RWPE2 (cell line): Measurements from ENCODE around the gene TRIM2.

ENCODE experiments used
- ATAC-seq: fragments of 200-7000 bp; cut with Tn5 transposase; 3 replicates; pipeline ENCODE4 v1.9.1; 2021; ENCODE audit warnings: low read depth
- DNase-seq: peaks from one replicate; pipeline ENCODE4 v3.0.0-alpha.2; 2020; ENCODE audit warnings: low spot score
- H3K27ac ChIP-seq: fragments of 450-650 bp; 2 replicates; pipeline ENCODE4 v1.5.1; 2017; ENCODE audit warnings: mild to moderate bottlenecking; ENCODE audit not compliant: poor library complexity, severe bottlenecking
- H3K27me3 ChIP-seq: fragments of 250-450 bp; sonication (Bioruptor Pico); 2 replicates; pipeline ENCODE4 v1.5.1; 2021; ENCODE audit warnings: mild to moderate bottlenecking, moderate library complexity; ENCODE audit not compliant: insufficient read depth, poor library complexity, severe bottlenecking
- H3K36me3 ChIP-seq: fragments of 250-450 bp; sonication (Bioruptor Pico); 2 replicates; pipeline ENCODE4 v1.5.1; 2020; ENCODE audit warnings: low read depth, mild to moderate bottlenecking, moderate library complexity
- H3K4me1 ChIP-seq: fragments of 250-450 bp; sonication (Bioruptor Pico); 2 replicates; pipeline ENCODE4 v1.5.1; 2021; ENCODE audit warnings: mild to moderate bottlenecking, moderate library complexity; ENCODE audit not compliant: insufficient read depth, poor library complexity, severe bottlenecking
- H3K4me3 ChIP-seq: fragments of 250-450 bp; sonication (Bioruptor Pico); 2 replicates; pipeline ENCODE4 v1.5.1; 2021; ENCODE audit warnings: mild to moderate bottlenecking, moderate library complexity; ENCODE audit not compliant: severe bottlenecking
- H3K9me3 ChIP-seq: fragments of 250-450 bp; sonication (Bioruptor Pico); 2 replicates; pipeline ENCODE4 v1.5.1; 2021; ENCODE audit warnings: mild to moderate bottlenecking, moderate library complexity; ENCODE audit not compliant: severe bottlenecking
- CTCF ChIP-seq: fragments of 450-650 bp; IDR thresholded peaks from one replicate; pipeline ENCODE4 v1.5.1; 2017; ENCODE audit warnings: mild to moderate bottlenecking, moderate library complexity; ENCODE audit not compliant: poor library complexity, severe bottlenecking

Gene TRIM2

GRCh38 chr4:153375303-153375702, 171.1 kb downstream of the TRIM2 start:
- Histone ChIP-seq H3K4me1 (no peaks in the 10 kb centered on the region), H3K27me3 (no peaks in the 10 kb centered on the region), H3K4me3 (no peak overlapping the region), H3K36me3 (peaks cover 16% of the 10 kb centered on the region), H3K9me3 (no peaks in the 10 kb centered on the region), H3K27ac (no peak overlapping the region)
- no peak for ATAC-seq
- no peak for DNase-seq
- no peak for TF ChIP-seq CTCF

- peaks cover 3% of the 10 kb centered on the region; the same call in 1 of the 2 replicates for H3K36me3 ChIP-seq
- H3K4me1 ChIP-seq = no peaks in the 10 kb centered on the region
Measured at GRCh38 chr4:153383131-153383530, 178.9 kb downstream of the TRIM2 start.

GRCh38 chr4:153384160-153384559, 179.9 kb downstream of the TRIM2 start:
- Histone ChIP-seq H3K36me3 (peaks cover 3% of the 10 kb centered on the region; the same call in 1 of the 2 replicates), H3K27me3 (no peaks in the 10 kb centered on the region), H3K27ac (no peak overlapping the region), H3K4me1 (no peaks in the 10 kb centered on the region), H3K4me3 (no peak overlapping the region), H3K9me3 (no peaks in the 10 kb centered on the region)
- DNase-seq (no peak), ATAC-seq (no peak)
- TF ChIP-seq CTCF = no peak

More at GRCh38 chr4:153383131-153383530, 178.9 kb downstream of the TRIM2 start:
- DNase-seq = no peak
- ATAC-seq = no peak
- Histone ChIP-seq H3K27ac (no peak overlapping the region), H3K4me3 (no peak overlapping the region), H3K9me3 (no peaks in the 10 kb centered on the region), H3K27me3 (no peaks in the 10 kb centered on the region)
- TF ChIP-seq CTCF = no peak

- TF ChIP-seq CTCF = no peak
- H3K9me3 ChIP-seq = no peaks in the 10 kb centered on the region
Measured at GRCh38 chr4:153385784-153386183, 181.5 kb downstream of the TRIM2 start.

GRCh38 chr4:153387981-153388380, 183.7 kb downstream of the TRIM2 start:
- Histone ChIP-seq H3K9me3 (no peaks in the 10 kb centered on the region), H3K36me3 (peaks cover 3% of the 10 kb centered on the region; the same call in 1 of the 2 replicates), H3K27me3 (no peaks in the 10 kb centered on the region), H3K27ac (no peak overlapping the region), H3K4me1 (no peaks in the 10 kb centered on the region), H3K4me3 (no peak overlapping the region)
- TF ChIP-seq CTCF = no peak
- DNase-seq (no peak), ATAC-seq (no peak)

More at GRCh38 chr4:153385784-153386183, 181.5 kb downstream of the TRIM2 start:
- H3K4me3 ChIP-seq = no peak overlapping the region
- H3K36me3 ChIP-seq = peaks cover 3% of the 10 kb centered on the region; the same call in 1 of the 2 replicates
- ATAC-seq (no peak), DNase-seq (no peak)
- H3K27ac ChIP-seq = no peak overlapping the region
- H3K4me1 ChIP-seq = no peaks in the 10 kb centered on the region
- no peaks in the 10 kb centered on the region for H3K27me3 ChIP-seq
